HepG2 (cell line): Measurements from ENCODE around the gene CD300LG. TPM values are rescaled to one million over a fixed set of nuclear protein-coding genes. Genes with fewer than 3 reads are reported as not detected.
A peak's percentile ranks its signal among the peaks of the same experiment; 100 is the strongest.

ENCODE experiments used
- AHR ChIP-seq: IDR thresholded peaks from 2 replicates; pipeline ENCODE4 v1.6.1; 2018; ENCODE audit warnings: missing genetic modification reagents, missing compliant biosample characterization
- BCLAF1 ChIP-seq: fragments of 450-650 bp; IDR thresholded peaks from 2 replicates; pipeline ENCODE4 v1.6.1; 2017; ENCODE audit warnings: mild to moderate bottlenecking
- ETS1 ChIP-seq: sonication (generic); formaldehyde crosslinking; IDR thresholded peaks from 2 replicates; pipeline ENCODE4 v1.4.0; 2020; ENCODE audit warnings: missing genetic modification reagents
- JARID2 ChIP-seq: sonication (generic); formaldehyde crosslinking; IDR thresholded peaks from 2 replicates; pipeline ENCODE4 v1.8.1; 2023; ENCODE audit warnings: missing genetic modification reagents, inconsistent platforms; ENCODE audit not compliant: insufficient replicate concordance
- SATB2 ChIP-seq: sonication (generic); formaldehyde crosslinking; IDR thresholded peaks from 2 replicates; pipeline ENCODE4 v1.5.0; 2020; ENCODE audit warnings: missing genetic modification reagents
- SP5 ChIP-seq: IDR thresholded peaks from 2 replicates; pipeline ENCODE4 v1.6.1; 2016; ENCODE audit warnings: low read depth, borderline replicate concordance
- SPEN ChIP-seq: sonication (generic); formaldehyde crosslinking; IDR thresholded peaks from 2 replicates; pipeline ENCODE4 v1.5.1; 2020; ENCODE audit warnings: low read depth, mild to moderate bottlenecking, missing genetic modification reagents
- THAP11 ChIP-seq: IDR thresholded peaks from 2 replicates; pipeline ENCODE4 v1.6.1; 2016; ENCODE audit warnings: missing biosample characterization, missing genetic modification reagents
- ZNF224 ChIP-seq: sonication (generic); formaldehyde crosslinking; IDR thresholded peaks from 2 replicates; pipeline ENCODE4 v1.5.0; 2020; ENCODE audit warnings: mild to moderate bottlenecking, missing genetic modification reagents
- ZNF296 ChIP-seq: sonication (generic); formaldehyde crosslinking; conservative IDR thresholded peaks from 2 replicates; pipeline ENCODE4 v1.5.0; 2020; ENCODE audit warnings: mild to moderate bottlenecking, missing genetic modification reagents
- ZNF546 ChIP-seq: sonication (generic); formaldehyde crosslinking; conservative IDR thresholded peaks from 2 replicates; pipeline ENCODE4 v1.8.1; 2023; ENCODE audit warnings: mild to moderate bottlenecking, missing genetic modification reagents
- ZNF556 ChIP-seq: sonication (generic); formaldehyde crosslinking; IDR thresholded peaks from 2 replicates; pipeline ENCODE4 v1.4.0; 2020; ENCODE audit warnings: mild to moderate bottlenecking, missing genetic modification reagents, borderline replicate concordance
- ZNF704 ChIP-seq: sonication (generic); formaldehyde crosslinking; IDR thresholded peaks from 2 replicates; pipeline ENCODE4 v1.8.1; 2023; ENCODE audit warnings: mild to moderate bottlenecking, inconsistent platforms, moderate library complexity, missing genetic modification reagents, borderline replicate concordance
- ZNF780A ChIP-seq: sonication (generic); formaldehyde crosslinking; IDR thresholded peaks from 2 replicates; pipeline ENCODE4 v1.8.0; 2022; ENCODE audit warnings: mild to moderate bottlenecking, missing genetic modification reagents, moderate library complexity
- polyA plus RNA-seq, 8 experiments: library from polyadenylated mRNA; depleted of rRNA in 3 of 8; stranded (reverse) in 7 of 8; unstranded in 1 of 8; fragments of >200 nt; fragmentation: Illumina TruSeq in 4 of 8; extraction: Trizol in 4 of 8; gene quantifications; 2 replicates each; pipeline versions ENCODE4 v1.2.1 to v1.2.3, GENCODE V29; 2011 to 2016; ENCODE audit warnings: low read depth in 4 of 8, missing spikeins in 1 of 8, mixed read lengths in 1 of 8; ENCODE audit not compliant: insufficient read depth in 1 of 8
- total RNA-seq, 5 experiments: library from RNA; depleted of rRNA; stranded (reverse); fragments of >200 nt; fragmentation: Illumina TruSeq; extraction: Trizol; gene quantifications; 2 replicates each; pipeline ENCODE4 v1.2.3, GENCODE V29; 2016; ENCODE audit warnings: low read depth in 1 of 5
- TF ChIP-seq, protein P1 (sequence below): sonication (generic); formaldehyde crosslinking; IDR thresholded peaks from 2 replicates; pipeline ENCODE4 v1.4.0; 2020; ENCODE audit warnings: missing genetic modification reagents
- TF ChIP-seq, protein P2 (sequence below): sonication (generic); IDR thresholded peaks from 2 replicates; pipeline ENCODE4 v1.6.1; 2016; ENCODE audit warnings: low read depth, borderline replicate concordance

The CD300LG gene
- total and polyA plus RNA-seq, 2 of the 13 experiments (the other 11 are each of a cell fraction or from before 2014, with no cell fraction given), result not detected

GRCh38 chr17:43801844-43802243 is 45.1 kb upstream of the CD300LG start (continued):
- TF ChIP-seq, protein P1, sequence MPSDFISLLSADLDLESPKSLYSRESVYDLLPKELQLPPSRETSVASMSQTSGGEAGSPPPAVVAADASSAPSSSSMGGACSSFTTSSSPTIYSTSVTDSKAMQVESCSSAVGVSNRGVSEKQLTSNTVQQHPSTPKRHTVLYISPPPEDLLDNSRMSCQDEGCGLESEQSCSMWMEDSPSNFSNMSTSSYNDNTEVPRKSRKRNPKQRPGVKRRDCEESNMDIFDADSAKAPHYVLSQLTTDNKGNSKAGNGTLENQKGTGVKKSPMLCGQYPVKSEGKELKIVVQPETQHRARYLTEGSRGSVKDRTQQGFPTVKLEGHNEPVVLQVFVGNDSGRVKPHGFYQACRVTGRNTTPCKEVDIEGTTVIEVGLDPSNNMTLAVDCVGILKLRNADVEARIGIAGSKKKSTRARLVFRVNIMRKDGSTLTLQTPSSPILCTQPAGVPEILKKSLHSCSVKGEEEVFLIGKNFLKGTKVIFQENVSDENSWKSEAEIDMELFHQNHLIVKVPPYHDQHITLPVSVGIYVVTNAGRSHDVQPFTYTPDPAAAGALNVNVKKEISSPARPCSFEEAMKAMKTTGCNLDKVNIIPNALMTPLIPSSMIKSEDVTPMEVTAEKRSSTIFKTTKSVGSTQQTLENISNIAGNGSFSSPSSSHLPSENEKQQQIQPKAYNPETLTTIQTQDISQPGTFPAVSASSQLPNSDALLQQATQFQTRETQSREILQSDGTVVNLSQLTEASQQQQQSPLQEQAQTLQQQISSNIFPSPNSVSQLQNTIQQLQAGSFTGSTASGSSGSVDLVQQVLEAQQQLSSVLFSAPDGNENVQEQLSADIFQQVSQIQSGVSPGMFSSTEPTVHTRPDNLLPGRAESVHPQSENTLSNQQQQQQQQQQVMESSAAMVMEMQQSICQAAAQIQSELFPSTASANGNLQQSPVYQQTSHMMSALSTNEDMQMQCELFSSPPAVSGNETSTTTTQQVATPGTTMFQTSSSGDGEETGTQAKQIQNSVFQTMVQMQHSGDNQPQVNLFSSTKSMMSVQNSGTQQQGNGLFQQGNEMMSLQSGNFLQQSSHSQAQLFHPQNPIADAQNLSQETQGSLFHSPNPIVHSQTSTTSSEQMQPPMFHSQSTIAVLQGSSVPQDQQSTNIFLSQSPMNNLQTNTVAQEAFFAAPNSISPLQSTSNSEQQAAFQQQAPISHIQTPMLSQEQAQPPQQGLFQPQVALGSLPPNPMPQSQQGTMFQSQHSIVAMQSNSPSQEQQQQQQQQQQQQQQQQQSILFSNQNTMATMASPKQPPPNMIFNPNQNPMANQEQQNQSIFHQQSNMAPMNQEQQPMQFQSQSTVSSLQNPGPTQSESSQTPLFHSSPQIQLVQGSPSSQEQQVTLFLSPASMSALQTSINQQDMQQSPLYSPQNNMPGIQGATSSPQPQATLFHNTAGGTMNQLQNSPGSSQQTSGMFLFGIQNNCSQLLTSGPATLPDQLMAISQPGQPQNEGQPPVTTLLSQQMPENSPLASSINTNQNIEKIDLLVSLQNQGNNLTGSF, result no peak
- TF ChIP-seq SATB2 (CRISPR knock-in tag) (no peak), ZNF224 (CRISPR knock-in tag) (no peak), THAP11 (CRISPR knock-in tag) (peak; percentile 61), ETS1 (CRISPR knock-in tag) (no peak), ZNF546 (CRISPR knock-in tag) (no peak), ZNF704 (CRISPR knock-in tag) (no peak), ZNF556 (CRISPR knock-in tag) (no peak), ZNF296 (CRISPR knock-in tag) (no peak), AHR (no peak), BCLAF1 (no peak), JARID2 (no peak), ZNF780A (0 out of 2 replicates have a peak, but pooled peaks have one; percentile 67), SP5 (CRISPR knock-in tag) (peak; percentile 80; the same call in 1 of the 2 replicates), SPEN (CRISPR knock-in tag) (no peak)
- TF ChIP-seq, protein P2, sequence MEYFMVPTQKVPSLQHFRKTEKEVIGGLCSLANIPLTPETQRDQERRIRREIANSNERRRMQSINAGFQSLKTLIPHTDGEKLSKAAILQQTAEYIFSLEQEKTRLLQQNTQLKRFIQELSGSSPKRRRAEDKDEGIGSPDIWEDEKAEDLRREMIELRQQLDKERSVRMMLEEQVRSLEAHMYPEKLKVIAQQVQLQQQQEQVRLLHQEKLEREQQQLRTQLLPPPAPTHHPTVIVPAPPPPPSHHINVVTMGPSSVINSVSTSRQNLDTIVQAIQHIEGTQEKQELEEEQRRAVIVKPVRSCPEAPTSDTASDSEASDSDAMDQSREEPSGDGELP, result peak; percentile 48; the same call in 1 of the 2 replicates
